Measurements from ENCODE around the gene NXPH3. TPM values are rescaled to one million over a fixed set of nuclear protein-coding genes. Genes with fewer than 3 reads are reported as not detected.

Gene NXPH3
- total RNA-seq, 4 donors from 2014 or later, result 0.53 to 3.8 (median 1.5) TPM

- H3K36me3 ChIP-seq, result no peaks in the 10 kb centered on the region
- H3K9me3 ChIP-seq, result no peaks in the 10 kb centered on the region
- no peak for DNase-seq
- H3K27me3 ChIP-seq, result peaks cover 0 to 29% (median 0%) of the 10 kb centered on the region in 4 donors
- WGBS, 2 donors, result 62 to 76% methylated on average over 5 of the region's 11 CpGs
- peak overlapping the region; percentile 9 to 81 (median 75) for H3K27ac ChIP-seq
- TF ChIP-seq, protein P1, sequence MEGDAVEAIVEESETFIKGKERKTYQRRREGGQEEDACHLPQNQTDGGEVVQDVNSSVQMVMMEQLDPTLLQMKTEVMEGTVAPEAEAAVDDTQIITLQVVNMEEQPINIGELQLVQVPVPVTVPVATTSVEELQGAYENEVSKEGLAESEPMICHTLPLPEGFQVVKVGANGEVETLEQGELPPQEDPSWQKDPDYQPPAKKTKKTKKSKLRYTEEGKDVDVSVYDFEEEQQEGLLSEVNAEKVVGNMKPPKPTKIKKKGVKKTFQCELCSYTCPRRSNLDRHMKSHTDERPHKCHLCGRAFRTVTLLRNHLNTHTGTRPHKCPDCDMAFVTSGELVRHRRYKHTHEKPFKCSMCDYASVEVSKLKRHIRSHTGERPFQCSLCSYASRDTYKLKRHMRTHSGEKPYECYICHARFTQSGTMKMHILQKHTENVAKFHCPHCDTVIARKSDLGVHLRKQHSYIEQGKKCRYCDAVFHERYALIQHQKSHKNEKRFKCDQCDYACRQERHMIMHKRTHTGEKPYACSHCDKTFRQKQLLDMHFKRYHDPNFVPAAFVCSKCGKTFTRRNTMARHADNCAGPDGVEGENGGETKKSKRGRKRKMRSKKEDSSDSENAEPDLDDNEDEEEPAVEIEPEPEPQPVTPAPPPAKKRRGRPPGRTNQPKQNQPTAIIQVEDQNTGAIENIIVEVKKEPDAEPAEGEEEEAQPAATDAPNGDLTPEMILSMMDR (IDR thresholded peaks at IDR 0.05), result no peak
- no peak for TF ChIP-seq POLR2A (IDR thresholded peaks at IDR 0.05)
- intact Hi-C loops (cut with DNase I), result loop anchor here (2.0 to 10.0 kb wide), 4 partner anchors 122 to 424 kb away; partner anchors contain the start of gene DLX3
- H3K4me1 ChIP-seq, result peaks cover 14 to 62% (median 40%) of the 10 kb centered on the region in 3 donors
- H3K4me3 ChIP-seq, result no peak overlapping the region
These were observed 5.0 kb upstream of the NXPH3 start for GRCh38 chr17:49570540-49571242.

DNA sequence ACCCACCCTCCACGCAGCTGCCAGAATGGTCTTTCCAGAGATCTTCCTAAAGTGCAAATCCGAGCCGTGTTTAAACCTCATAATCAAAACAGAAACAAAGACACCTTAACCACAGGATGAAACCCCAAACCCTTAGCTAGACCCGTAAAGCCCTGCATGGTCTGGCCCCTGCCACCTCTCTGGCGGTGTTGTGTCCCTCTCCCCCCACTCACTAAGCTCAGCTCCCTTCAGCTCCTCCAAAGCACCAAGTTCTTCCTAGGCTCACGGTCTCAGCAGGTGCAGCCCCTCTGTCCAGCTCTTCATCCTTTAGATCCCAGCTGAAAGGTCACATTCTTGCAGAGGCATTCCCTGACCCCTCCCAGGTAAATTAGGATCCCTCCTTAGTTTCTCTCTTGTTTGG, 4.4 kb upstream of the NXPH3 start:
- H3K4me3 ChIP-seq, result no peak overlapping the region
- H3K36me3 ChIP-seq, result no peaks in the 10 kb centered on the region
- WGBS, 2 donors, result 61 to 65% methylated on average over 6 of the region's 6 CpGs
- no peak for DNase-seq
- H3K27me3 ChIP-seq, result peaks cover 0 to 35% (median 0%) of the 10 kb centered on the region in 4 donors
- no peak for TF ChIP-seq POLR2A (IDR thresholded peaks at IDR 0.05)
- TF ChIP-seq, protein P1 (IDR thresholded peaks at IDR 0.05), result no peak
- peaks cover 19 to 62% (median 36%) of the 10 kb centered on the region in 3 donors for H3K4me1 ChIP-seq
- H3K9me3 ChIP-seq, result no peaks in the 10 kb centered on the region
- no peak overlapping the region for H3K27ac ChIP-seq
- intact Hi-C loops (cut with DNase I), result loop anchor here (2.0 to 10.0 kb wide), 4 partner anchors 122 to 424 kb away; partner anchors contain the start of gene DLX3

GRCh38 chr17:49571764-49572163, 3.9 kb upstream of the NXPH3 start:
- 36 to 40% methylated on average over 4 of the region's 4 CpGs for WGBS, 2 donors
- Histone ChIP-seq H3K27ac (peak overlapping the region in 1 of 4 donors; percentile 21), H3K4me3 (no peak overlapping the region), H3K4me1 (peaks cover 24 to 62% (median 34%) of the 10 kb centered on the region in 3 donors), H3K27me3 (peaks cover 0 to 40% (median 0%) of the 10 kb centered on the region in 4 donors), H3K36me3 (no peaks in the 10 kb centered on the region), H3K9me3 (no peaks in the 10 kb centered on the region)
- DNase-seq, result no peak
- TF ChIP-seq, protein P1 (IDR thresholded peaks at IDR 0.05), result no peak
- no peak for TF ChIP-seq POLR2A (IDR thresholded peaks at IDR 0.05)
- intact Hi-C loops (cut with DNase I), result loop anchor here (2.0 to 10.0 kb wide), 4 partner anchors 121 to 423 kb away; partner anchors contain the start of gene DLX3

GRCh38 chr17:49572226-49572625, 3.4 kb upstream of the NXPH3 start:
- H3K36me3 ChIP-seq, result no peaks in the 10 kb centered on the region
- H3K4me1 ChIP-seq, result peaks cover 29 to 62% (median 34%) of the 10 kb centered on the region in 3 donors
- TF ChIP-seq, protein P1 (IDR thresholded peaks at IDR 0.05), result no peak
- no peak for TF ChIP-seq POLR2A (IDR thresholded peaks at IDR 0.05)
- H3K27ac ChIP-seq, result peak overlapping the region in 1 of 4 donors; percentile 21
- H3K27me3 ChIP-seq, result peaks cover 0 to 40% (median 0%) of the 10 kb centered on the region in 4 donors
- H3K4me3 ChIP-seq, result no peak overlapping the region
- intact Hi-C loops (cut with DNase I), result loop anchor here (5.0 to 10.0 kb wide), 3 partner anchors 203 to 423 kb away; partner anchors contain the start of gene DLX3
- WGBS, 2 donors, result 62% methylated on average over 2 of the region's 3 CpGs; no CpG with 5 or more reads in 1 of the 2 donors
- no peaks in the 10 kb centered on the region for H3K9me3 ChIP-seq
- no peak for DNase-seq

Data from esophagus squamous epithelium (tissue), 5 donors.